GM12878 (cell line): ENCODE data around the gene PACS1. TPM values are rescaled to one million over a fixed set of nuclear protein-coding genes. Genes with fewer than 3 reads are reported as not detected.

Source experiments
- ATAC-seq: fragments of 200-7000 bp; cut with Tn5 transposase; 3 replicates; pipeline ENCODE4 v1.9.1; 2020; ENCODE audit warnings: mild to moderate bottlenecking, moderate library complexity
- BruUV-seq: library from RNA; stranded (reverse); fragments of 400-500 nt; replicated peaks from 2 replicates; lab custom pipeline; 2021; lab: Mats Ljungman, UMichigan
- CTCF ChIA-PET: fragments of 300-600 bp; sonication (Branson Sonifier 250); formaldehyde crosslinking; extraction: SDS; loops from one replicate; lab custom pipeline; 2021; ENCODE audit warnings: inconsistent platforms; lab: Yijun Ruan, JAX
- POLR2A ChIA-PET: fragments of 350-600 bp; formaldehyde crosslinking; extraction: SDS; loops from one replicate; lab custom pipeline; 2021; ENCODE audit warnings: inconsistent platforms; lab: Charles Lee
- RAD21 ChIA-PET: fragments of 300-600 bp; sonication (Branson Sonifier 250); formaldehyde crosslinking; loops from one replicate; lab custom pipeline; 2023; ENCODE audit warnings: antibody characterized with exemption; ENCODE audit not compliant: unreplicated experiment; lab: Charles Lee
- SMC1A ChIA-PET: fragments of 300-600 bp; sonication (Branson Sonifier 250); formaldehyde crosslinking; loops from one replicate; lab custom pipeline; 2023; ENCODE audit not compliant: unreplicated experiment, uncharacterized antibody; lab: Charles Lee
- DNase-seq: peaks from one replicate; pipeline ENCODE4 v3.0.0-alpha.2; 2011; ENCODE audit warnings: low read depth, low spot score
- FAIRE-seq: peaks from 3 replicates; lab custom pipeline; 2011; peaks lifted over from hg19 to GRCh38; lab: Jason Lieb, UNC
- H2AFZ ChIP-seq: 2 replicates; pipeline ENCODE4 v1.6.0; 2011; ENCODE audit warnings: low read depth, low read length, control low read depth; ENCODE audit not compliant: control insufficient read depth
- H3K27ac ChIP-seq: 2 replicates; pipeline ENCODE4 v1.5.1; 2011; ENCODE audit warnings: control low read depth; ENCODE audit not compliant: control insufficient read depth, insufficient read depth
- H3K27me3 ChIP-seq, 2 experiments: replicated peaks in 1 of 2; 2 replicates each; pipeline versions ENCODE4 v1.6.0 to v1.6.1; 2011; ENCODE audit warnings: low read length in 1 of 2; ENCODE audit not compliant: control insufficient read depth in 2 of 2, insufficient read depth in 2 of 2
- H3K36me3 ChIP-seq, 2 experiments: 2 replicates each; pipeline ENCODE4 v1.5.1; 2011; ENCODE audit warnings: low read length in 1 of 2; ENCODE audit not compliant: control insufficient read depth in 2 of 2, insufficient read depth in 2 of 2
- H3K4me1 ChIP-seq: 2 replicates; pipeline ENCODE4 v1.6.1; 2011; ENCODE audit warnings: mild to moderate bottlenecking, low read length, moderate library complexity, mixed read lengths; ENCODE audit not compliant: control insufficient read depth, insufficient read depth
- H3K4me2 ChIP-seq: 2 replicates; pipeline ENCODE4 v1.6.0; 2011; ENCODE audit warnings: control low read depth; ENCODE audit not compliant: control insufficient read depth, insufficient read depth
- H3K4me3 ChIP-seq: fragments of 200-600 bp; sonication (generic); 2 replicates; pipeline ENCODE4 v1.5.1; 2016
- H3K79me2 ChIP-seq: 2 replicates; pipeline ENCODE4 v1.6.0; 2011; ENCODE audit warnings: low read length; ENCODE audit not compliant: control insufficient read depth, insufficient read depth
- H3K9ac ChIP-seq: 2 replicates; pipeline ENCODE4 v1.8.0; 2011; ENCODE audit warnings: low read length, control low read depth, mixed read lengths; ENCODE audit not compliant: control insufficient read depth, insufficient read depth
- H3K9me3 ChIP-seq: replicated peaks from 3 replicates; pipeline ENCODE4 v1.5.1; 2011; ENCODE audit warnings: mild to moderate bottlenecking, low read length; ENCODE audit not compliant: control insufficient read depth, insufficient read depth
- H4K20me1 ChIP-seq: 2 replicates; pipeline ENCODE4 v1.6.0; 2011; ENCODE audit not compliant: control insufficient read depth, insufficient read depth
- CBFB ChIP-seq: IDR thresholded peaks from 2 replicates; pipeline ENCODE4 v1.6.1; 2016; ENCODE audit warnings: antibody characterized with exemption, low read depth
- MEF2B ChIP-seq: fragments of 450-650 bp; IDR thresholded peaks from 2 replicates; pipeline ENCODE4 v1.6.1; 2018; ENCODE audit warnings: mild to moderate bottlenecking, moderate library complexity; ENCODE audit not compliant: partially characterized antibody, poor library complexity, severe bottlenecking
- PAX8 ChIP-seq: fragments of 450-650 bp; IDR thresholded peaks from 2 replicates; pipeline ENCODE4 v1.6.1; 2017; ENCODE audit warnings: mild to moderate bottlenecking, moderate library complexity
- RELA ChIP-seq: fragments of 450-650 bp; IDR thresholded peaks from 2 replicates; pipeline ENCODE4 v1.8.0; 2014; ENCODE audit warnings: borderline replicate concordance; ENCODE audit not compliant: partially characterized antibody
- ZNF384 ChIP-seq: IDR thresholded peaks from 2 replicates; pipeline ENCODE4 v1.6.1; 2012; ENCODE audit warnings: low read depth, mild to moderate bottlenecking, low read length, improper control_type of control experiment, borderline replicate concordance
- WGBS: methylation state at CpG from one replicate; pipeline ENCODE4 v1.1.6; 2016; ENCODE audit warnings: low lambda C conversion rate; ENCODE audit not compliant: insufficient replicate concordance, insufficient coverage; ENCODE audit errors: missing lambda C conversion rate; 5-methylcytosine and 5-hydroxymethylcytosine counted together
- in situ Hi-C: fragments of 300-500 bp; cut with MboI; formaldehyde crosslinking; loops from 9 replicates; pipeline ENCODE4 v1.14.3; 2018; ENCODE audit warnings: mixed read lengths
- intact Hi-C: fragments of 100-400 bp; cut with micrococcal nuclease; formaldehyde crosslinking; loops from one replicate; pipeline ENCODE4 v1.14.2; 2022; ENCODE audit not compliant: unreplicated experiment
- polyA plus RNA-seq, 11 experiments: library from polyadenylated mRNA; depleted of rRNA in 4 of 11; unstranded in 6 of 11; stranded (reverse) in 5 of 11; fragments of >200 nt; fragmentation: Nextera tagmentation in 4 of 11; fragmentation: Illumina TruSeq in 1 of 11; extraction: Ambion mirVana in 4 of 11; extraction: Trizol in 1 of 11; gene quantifications; 1 replicate in 1 of 11; 2 replicates in 10 of 11; pipeline versions ENCODE4 v1.2.1 to v1.2.3, GENCODE V29; 2011 to 2016; ENCODE audit warnings: inconsistent platforms in 2 of 11, missing spikeins in 2 of 11, low read depth in 1 of 11
- total RNA-seq, 4 experiments: library from RNA; depleted of rRNA in 3 of 4; stranded (reverse); fragments of >200 nt in 3 of 4; fragmentation: Illumina TruSeq in 1 of 4; extraction: Trizol in 1 of 4; gene quantifications; 2 replicates each; pipeline versions ENCODE4 v1.2.1 to v1.2.3, GENCODE V29; 2013 to 2021
- TF ChIP-seq, protein P1 (sequence below): fragments of 450-650 bp; IDR thresholded peaks from 2 replicates; pipeline ENCODE4 v1.6.1; 2016; ENCODE audit warnings: mild to moderate bottlenecking

The PACS1 gene
- total and polyA plus RNA-seq, 10 of the 15 experiments (the other 5 are each of a cell fraction or from before 2014, with no cell fraction given) = 1.1 to 74.3 (median 17.9) TPM

DNA sequence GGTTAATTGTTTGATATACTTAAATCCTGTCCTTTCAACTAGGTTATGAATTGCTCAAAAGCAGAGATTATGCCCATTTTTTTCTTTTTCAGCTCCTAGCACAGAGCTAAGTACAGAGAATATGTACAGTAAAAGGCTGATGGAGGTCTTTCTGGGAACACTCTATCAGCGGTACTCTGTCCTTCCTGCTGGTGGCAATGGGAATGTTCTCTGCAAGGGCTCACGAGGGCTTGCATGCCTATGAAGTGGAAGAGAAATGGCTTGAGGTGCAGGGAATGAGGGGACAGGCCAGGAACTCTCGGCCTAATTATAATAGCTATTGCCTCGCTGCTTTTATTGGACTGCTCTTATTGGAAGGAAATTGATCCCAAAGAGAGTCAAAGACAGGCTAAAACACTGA is 114.7 kb downstream of the PACS1 start:
- ChIA-PET CTCF (interaction anchor here (1.0 to 1.3 kb wide), 2 partner anchors 9 to 21 kb away, joined by 3 read pairs; no protein-coding TSS in a partner anchor), POLR2A (interaction anchor here (0.7 kb wide), 1 partner anchor 11 kb away, joined by 12 read pairs; no protein-coding TSS in a partner anchor), SMC1A (interaction anchor here (1.1 kb wide), 1 partner anchor 17 kb away, joined by 3 read pairs; no protein-coding TSS in a partner anchor)
- H4K20me1 ChIP-seq = no peaks in the 10 kb centered on the region
- H2AFZ ChIP-seq = no peak overlapping the region
- ATAC-seq = no peak
- intact Hi-C loops = no loop called here
- H3K36me3 ChIP-seq = no peaks in the 10 kb centered on the region; a peak in 1 of 4 replicates
- H3K4me1 ChIP-seq = no peaks in the 10 kb centered on the region; the same call in 1 of the 2 replicates
- 91% methylated on average over 4 of the region's 4 CpGs for WGBS
- no peaks in the 10 kb centered on the region for H3K9me3 ChIP-seq
- H3K79me2 ChIP-seq = peaks cover 6% of the 10 kb centered on the region
- TF ChIP-seq CBFB (no peak), PAX8 (no peak), ZNF384 (no peak), RELA (no peak)
- TF ChIP-seq, protein P1, sequence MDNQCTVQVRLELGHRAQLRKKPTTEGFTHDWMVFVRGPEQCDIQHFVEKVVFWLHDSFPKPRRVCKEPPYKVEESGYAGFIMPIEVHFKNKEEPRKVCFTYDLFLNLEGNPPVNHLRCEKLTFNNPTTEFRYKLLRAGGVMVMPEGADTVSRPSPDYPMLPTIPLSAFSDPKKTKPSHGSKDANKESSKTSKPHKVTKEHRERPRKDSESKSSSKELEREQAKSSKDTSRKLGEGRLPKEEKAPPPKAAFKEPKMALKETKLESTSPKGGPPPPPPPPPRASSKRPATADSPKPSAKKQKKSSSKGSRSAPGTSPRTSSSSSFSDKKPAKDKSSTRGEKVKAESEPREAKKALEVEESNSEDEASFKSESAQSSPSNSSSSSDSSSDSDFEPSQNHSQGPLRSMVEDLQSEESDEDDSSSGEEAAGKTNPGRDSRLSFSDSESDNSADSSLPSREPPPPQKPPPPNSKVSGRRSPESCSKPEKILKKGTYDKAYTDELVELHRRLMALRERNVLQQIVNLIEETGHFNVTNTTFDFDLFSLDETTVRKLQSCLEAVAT = no peak
- TF ChIP-seq, all 136 proteins: peak for 0
- Histone ChIP-seq H3K27me3 (no peaks in the 10 kb centered on the region), H3K4me2 (no peak overlapping the region), H3K9ac (no peak overlapping the region), H3K27ac (no peak overlapping the region), H3K4me3 (no peak overlapping the region)
- in situ Hi-C loops = no loop called here
- no peak for DNase-seq
- FAIRE-seq = no peak
- RAD21 ChIA-PET = no interaction called here
- BruUV-seq = no TSS peak

DNA sequence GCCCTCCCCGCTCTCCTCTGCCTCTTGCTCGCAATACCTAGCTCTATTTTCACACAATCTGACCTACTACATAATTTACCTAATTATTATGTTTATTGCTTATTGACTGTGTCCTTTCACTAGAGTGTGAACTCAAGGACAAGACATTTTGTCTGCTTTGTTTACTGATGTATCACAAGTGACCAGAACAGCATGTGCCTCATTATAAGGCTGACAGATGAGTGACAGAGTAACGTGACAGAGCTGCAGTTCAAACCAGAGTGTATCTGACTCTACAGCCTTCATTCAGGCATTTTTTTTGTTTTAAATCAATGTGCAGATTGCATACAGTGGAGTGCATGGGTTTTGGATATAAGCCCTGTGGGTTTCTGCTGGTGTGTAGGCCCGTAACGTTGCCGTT is 116.4 kb downstream of the PACS1 start:
- intact Hi-C loops (no loop called here), in situ Hi-C loops (no loop called here)
- no peak for TF ChIP-seq MEF2B
- RAD21 ChIA-PET = no interaction called here
- Histone ChIP-seq H3K4me2 (no peak overlapping the region), H3K79me2 (peaks cover 6% of the 10 kb centered on the region), H3K9me3 (no peaks in the 10 kb centered on the region), H4K20me1 (no peaks in the 10 kb centered on the region), H3K9ac (no peak overlapping the region), H3K4me3 (no peak overlapping the region), H2AFZ (no peak overlapping the region), H3K4me1 (no peaks in the 10 kb centered on the region; the same call in 1 of the 2 replicates), H3K36me3 (no peaks in the 10 kb centered on the region; a peak in 1 of 4 replicates), H3K27ac (no peak overlapping the region), H3K27me3 (no peaks in the 10 kb centered on the region)
- FAIRE-seq (no peak), DNase-seq (no peak), ATAC-seq (no peak)
- BruUV-seq = no TSS peak
- CTCF ChIA-PET = interaction anchor here (0.6 to 1.3 kb wide), 2 partner anchors 9 to 35 kb away, joined by 3 to 5 read pairs; no protein-coding TSS in a partner anchor
- WGBS = 100% methylated on average over 6 of the region's 6 CpGs
- POLR2A ChIA-PET = no interaction called here
- SMC1A ChIA-PET = interaction anchor here (0.6 to 1.7 kb wide), 3 partner anchors 51 to 200 kb away, joined by 3 to 7 read pairs (median 3); no protein-coding TSS in a partner anchor
